Spleen (tissue), 11 donors: ENCODE results near the gene NAALADL2. TPM values are rescaled to one million over a fixed set of nuclear protein-coding genes. Genes with fewer than 3 reads are reported as not detected.

ENCODE experiments used
- DNase-seq: peaks from one replicate; pipeline ENCODE4 v3.0.0-alpha.2; 2020
- H3K27ac ChIP-seq, 8 donors: fragments of 200-600 bp; sonication (generic) in 7 of 8; 1 replicate in 4 of 8; 2 replicates in 4 of 8; pipeline versions ENCODE4 v1.5.0 to v1.8.0; 2016 to 2021; ENCODE audit warnings: inconsistent platforms in 4 of 8, mild to moderate bottlenecking in 4 of 8, moderate library complexity in 1 of 8
- H3K27me3 ChIP-seq, 7 donors: fragments of 200-600 bp; sonication (generic) in 6 of 7; replicated peaks in 1 of 7; 1 replicate in 4 of 7; 2 replicates in 3 of 7; pipeline versions ENCODE4 v1.5.0 to v1.8.0; 2016 to 2021; ENCODE audit warnings: inconsistent platforms in 3 of 7, mild to moderate bottlenecking in 1 of 7
- H3K36me3 ChIP-seq, 6 donors: fragments of 200-600 bp; sonication (generic) in 5 of 6; 1 replicate in 4 of 6; 2 replicates in 2 of 6; pipeline versions ENCODE4 v1.5.0 to v1.8.0; 2016 to 2021; ENCODE audit warnings: inconsistent platforms in 2 of 6
- H3K4me1 ChIP-seq, 6 donors: fragments of 200-600 bp; sonication (generic) in 5 of 6; 1 replicate in 3 of 6; 2 replicates in 3 of 6; pipeline versions ENCODE4 v1.5.0 to v1.8.0; 2016 to 2021; ENCODE audit warnings: inconsistent platforms in 3 of 6
- H3K4me3 ChIP-seq, 8 donors: fragments of 200-600 bp; sonication (generic) in 7 of 8; 1 replicate in 4 of 8; 2 replicates in 4 of 8; pipeline versions ENCODE4 v1.5.0 to v1.8.0; 2016 to 2021; ENCODE audit warnings: inconsistent platforms in 4 of 8, mild to moderate bottlenecking in 4 of 8, moderate library complexity in 2 of 8
- H3K9me3 ChIP-seq, 8 donors: fragments of 200-600 bp; sonication (generic) in 7 of 8; 1 replicate in 4 of 8; 2 replicates in 4 of 8; pipeline versions ENCODE4 v1.5.0 to v1.8.0; 2016 to 2021; ENCODE audit warnings: inconsistent platforms in 4 of 8
- CTCF ChIP-seq, 11 experiments: fragments of 200-600 bp in 7 of 11; fragments of 450-650 bp in 4 of 11; sonication (generic) in 4 of 11; IDR thresholded peaks in 8 of 11; conservative IDR thresholded peaks in 3 of 11; 1 replicate in 7 of 11; 2 replicates in 4 of 11; pipeline versions ENCODE4 v1.4.0 to v1.8.0; 2016 to 2021; ENCODE audit warnings: antibody characterized with exemption in 11 of 11, inconsistent platforms in 4 of 11, mild to moderate bottlenecking in 1 of 11
- POLR2A ChIP-seq, 3 donors: fragments of 450-650 bp; IDR thresholded peaks; one replicate each; pipeline ENCODE4 v1.5.1; 2017; ENCODE audit warnings: antibody characterized with exemption in 3 of 3, mild to moderate bottlenecking in 1 of 3
- POLR2AphosphoS5 ChIP-seq, 3 donors: sonication (generic); formaldehyde crosslinking; IDR thresholded peaks; one replicate each; pipeline ENCODE4 v1.5.1; 2017; ENCODE audit warnings: antibody characterized with exemption in 3 of 3
- WGBS, 5 donors: extraction: QIAGEN DNeasy Blood & Tissue Kit in 3 of 5; methylation state at CpG; one replicate each; pipeline versions ENCODE4 v1.1.5 to v1.1.7; 2013 to 2018; 5-methylcytosine and 5-hydroxymethylcytosine counted together
- intact Hi-C: fragments of 100-400 bp; cut with DNase I; formaldehyde crosslinking; loops from one replicate; pipeline ENCODE4 v1.15.0; 2023; ENCODE audit warnings: low total_unique reads
- polyA plus RNA-seq, 3 donors: library from polyadenylated mRNA; stranded (reverse); fragments of 200-250 nt; gene quantifications; one replicate each; pipeline ENCODE4 v1.2.1, GENCODE V29; 2013
- total RNA-seq, 7 donors: library from RNA; depleted of rRNA in 3 of 7; stranded (reverse); fragments of >200 nt in 3 of 7; fragmentation: NEBNext Ultra II Directional in 4 of 7; extraction: Animal tissue kit (Norgen Biotek cat#: 25700) in 4 of 7; gene quantifications; one replicate each; pipeline versions ENCODE4 v1.1.0 to v1.2.1, GENCODE V29; 2016 to 2021
- donor health status: healthy with polysubstance abuse.
- donor health status: DM: no; HTN: no; CAD: no; lungs with moderate emphysema.
- donor health status: DM: no; HTN: no; CAD: no.
- donor health status: Bipolar disorder and iron deficiency.
- donor health status: healthy.
- donor health status: DM: no; HTN: no; CAD: no.
- donor health status: DM: yes; HTN: yes; CAD: no.

NAALADL2 gene
- total and polyA plus RNA-seq, 10 donors, result 0.09 to 14.4 (median 6.4) TPM

GRCh38 chr3:175185903-175186302 is 326.8 kb downstream of the NAALADL2 start:
- intact Hi-C loops, result no loop called here
- TF ChIP-seq POLR2A (IDR thresholded peaks at IDR 0.05) (no peak), CTCF (IDR thresholded peaks at IDR 0.05 in 8 of 11, conservative IDR thresholded peaks at IDR 0.05 in 3 of 11) (no peak), POLR2AphosphoS5 (IDR thresholded peaks at IDR 0.05) (no peak)
- WGBS, 5 donors, result 82 to 96% (median 88%) methylated on average over 1 of the region's 1 CpG

GRCh38 chr3:175186511-175186910 is 327.4 kb downstream of the NAALADL2 start:
- H3K9me3 ChIP-seq, result peaks cover 0 to 9% (median 0%) of the 10 kb centered on the region in 8 donors
- intact Hi-C loops, result no loop called here
- no peaks in the 10 kb centered on the region for H3K36me3 ChIP-seq
- DNase-seq, result no peak
- no peak overlapping the region for H3K27ac ChIP-seq
- no peaks in the 10 kb centered on the region for H3K27me3 ChIP-seq
- no peaks in the 10 kb centered on the region for H3K4me1 ChIP-seq
- WGBS, 5 donors, result 75 to 93% (median 84%) methylated on average over 3 of the region's 3 CpGs
- TF ChIP-seq POLR2A (IDR thresholded peaks at IDR 0.05), result no peak
- TF ChIP-seq POLR2AphosphoS5 (IDR thresholded peaks at IDR 0.05), result no peak
- TF ChIP-seq CTCF (IDR thresholded peaks at IDR 0.05 in 8 of 11, conservative IDR thresholded peaks at IDR 0.05 in 3 of 11), result no peak
- H3K4me3 ChIP-seq, result no peak overlapping the region

More at GRCh38 chr3:175185903-175186302, 326.8 kb downstream of the NAALADL2 start:
- Histone ChIP-seq H3K27me3 (no peaks in the 10 kb centered on the region), H3K4me3 (no peak overlapping the region), H3K36me3 (no peaks in the 10 kb centered on the region), H3K9me3 (peaks cover 0 to 9% (median 0%) of the 10 kb centered on the region in 8 donors), H3K4me1 (no peaks in the 10 kb centered on the region), H3K27ac (no peak overlapping the region)
- no peak for DNase-seq

- Histone ChIP-seq H3K27me3 (no peaks in the 10 kb centered on the region), H3K9me3 (peaks cover 0 to 9% (median 0%) of the 10 kb centered on the region in 8 donors), H3K4me3 (no peak overlapping the region), H3K27ac (no peak overlapping the region), H3K4me1 (no peaks in the 10 kb centered on the region), H3K36me3 (no peaks in the 10 kb centered on the region)
- 75 to 88% (median 77%) methylated on average over 2 of the region's 2 CpGs for WGBS, 5 donors
- no peak for DNase-seq
- no peak for TF ChIP-seq CTCF (IDR thresholded peaks at IDR 0.05 in 8 of 11, conservative IDR thresholded peaks at IDR 0.05 in 3 of 11)
- no peak for TF ChIP-seq POLR2AphosphoS5 (IDR thresholded peaks at IDR 0.05)
- TF ChIP-seq POLR2A (IDR thresholded peaks at IDR 0.05), result no peak
- intact Hi-C loops, result no loop called here
These were observed 328.5 kb downstream of the NAALADL2 start for GRCh38 chr3:175187586-175187985.

- H3K4me1 ChIP-seq, result no peaks in the 10 kb centered on the region
- TF ChIP-seq CTCF (IDR thresholded peaks at IDR 0.05 in 8 of 11, conservative IDR thresholded peaks at IDR 0.05 in 3 of 11), result no peak
- TF ChIP-seq POLR2A (IDR thresholded peaks at IDR 0.05), result no peak
- TF ChIP-seq POLR2AphosphoS5 (IDR thresholded peaks at IDR 0.05), result no peak
- 72 to 83% (median 76%) methylated on average over 3 of the region's 3 CpGs for WGBS, 5 donors
- peaks cover 0 to 9% (median 5%) of the 10 kb centered on the region in 8 donors for H3K9me3 ChIP-seq
- no peak overlapping the region for H3K4me3 ChIP-seq
- no peaks in the 10 kb centered on the region for H3K27me3 ChIP-seq
- intact Hi-C loops, result no loop called here
- H3K36me3 ChIP-seq, result no peaks in the 10 kb centered on the region
- no peak for DNase-seq
- no peak overlapping the region for H3K27ac ChIP-seq
These were observed 333.4 kb downstream of the NAALADL2 start for GRCh38 chr3:175192536-175192935.
